ENCODE data around the gene NAT14.

NAT14 gene

DNA sequence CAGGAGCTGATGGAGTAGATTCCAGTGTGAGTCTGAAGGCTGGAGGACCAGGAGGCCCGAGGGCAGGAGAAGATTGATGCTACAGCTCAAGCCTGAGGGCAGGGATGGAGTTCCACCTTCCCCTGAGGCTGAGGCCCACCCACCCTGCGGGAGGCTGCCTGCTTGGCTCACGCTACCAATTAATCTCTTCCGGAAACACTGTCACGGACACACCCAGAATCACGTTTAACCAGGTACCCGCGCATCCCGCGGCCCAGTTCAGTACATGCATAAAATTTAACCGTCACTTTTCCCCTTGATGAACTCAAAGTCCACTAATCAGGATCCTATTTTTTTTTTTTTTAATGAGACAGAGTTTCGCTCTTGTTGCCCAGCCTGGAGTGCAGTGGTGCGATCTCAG lies 13.7 kb upstream of the NAT14 start:
- no peak for DNase-seq
- H3K4me3 Mint-ChIP-seq, result no peak overlapping the region
- no peak overlapping the region for H3K27ac Mint-ChIP-seq
- no peaks in the 10 kb centered on the region for H3K36me3 Mint-ChIP-seq
- H3K4me1 Mint-ChIP-seq, result peaks cover 10% of the 10 kb centered on the region
- CTCF ChIA-PET, result interaction anchor here (1.2 kb wide), 1 partner anchor 33 kb away, joined by 8 read pairs; no protein-coding TSS in a partner anchor
- peaks cover 17% of the 10 kb centered on the region for H3K27me3 Mint-ChIP-seq
- H3K9me3 Mint-ChIP-seq, result no peaks in the 10 kb centered on the region

DNA sequence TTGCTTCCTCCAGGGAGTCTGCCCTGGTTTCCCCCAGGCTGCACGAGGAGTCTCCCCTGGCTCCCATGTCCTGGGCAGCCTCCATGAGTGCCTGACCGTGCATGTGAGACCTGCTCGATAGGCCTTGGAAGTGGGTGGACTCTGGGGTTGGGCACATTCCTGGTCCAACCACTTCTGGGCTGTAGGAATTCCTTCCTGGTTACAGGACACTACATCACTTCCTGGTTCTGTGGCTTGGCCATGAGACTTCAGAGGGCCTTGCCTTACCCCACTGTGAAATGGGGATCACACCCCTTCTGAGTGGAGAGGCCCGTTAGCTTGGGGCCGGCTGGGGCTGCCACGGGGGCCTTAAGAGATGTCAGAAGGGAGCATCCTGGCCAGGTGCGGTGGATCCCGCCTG lies 12.5 kb upstream of the NAT14 start:
- Mint-ChIP-seq H3K4me1 (peaks cover 12% of the 10 kb centered on the region), H3K9me3 (no peaks in the 10 kb centered on the region), H3K4me3 (no peak overlapping the region), H3K36me3 (no peaks in the 10 kb centered on the region), H3K27ac (no peak overlapping the region), H3K27me3 (peaks cover 17% of the 10 kb centered on the region)
- CTCF ChIA-PET, result interaction anchor here (0.8 to 1.2 kb wide), 2 partner anchors 11 to 32 kb away, joined by 3 to 4 read pairs; no protein-coding TSS in a partner anchor
- no peak for DNase-seq

GRCh38 chr19:55473225-55474012 lies 11.6 kb upstream of the NAT14 start:
- CTCF ChIA-PET, result interaction anchor here (0.8 to 4.5 kb wide), 5 partner anchors 10 to 157 kb away, joined by 3 to 20 read pairs (median 3); no protein-coding TSS in a partner anchor
- H3K36me3 Mint-ChIP-seq, result no peaks in the 10 kb centered on the region
- no peak for DNase-seq
- H3K27me3 Mint-ChIP-seq, result peaks cover 12% of the 10 kb centered on the region
- H3K4me1 Mint-ChIP-seq, result peaks cover 17% of the 10 kb centered on the region
- no peak overlapping the region for H3K4me3 Mint-ChIP-seq
- H3K27ac Mint-ChIP-seq, result no peak overlapping the region
- no peaks in the 10 kb centered on the region for H3K9me3 Mint-ChIP-seq

DNA sequence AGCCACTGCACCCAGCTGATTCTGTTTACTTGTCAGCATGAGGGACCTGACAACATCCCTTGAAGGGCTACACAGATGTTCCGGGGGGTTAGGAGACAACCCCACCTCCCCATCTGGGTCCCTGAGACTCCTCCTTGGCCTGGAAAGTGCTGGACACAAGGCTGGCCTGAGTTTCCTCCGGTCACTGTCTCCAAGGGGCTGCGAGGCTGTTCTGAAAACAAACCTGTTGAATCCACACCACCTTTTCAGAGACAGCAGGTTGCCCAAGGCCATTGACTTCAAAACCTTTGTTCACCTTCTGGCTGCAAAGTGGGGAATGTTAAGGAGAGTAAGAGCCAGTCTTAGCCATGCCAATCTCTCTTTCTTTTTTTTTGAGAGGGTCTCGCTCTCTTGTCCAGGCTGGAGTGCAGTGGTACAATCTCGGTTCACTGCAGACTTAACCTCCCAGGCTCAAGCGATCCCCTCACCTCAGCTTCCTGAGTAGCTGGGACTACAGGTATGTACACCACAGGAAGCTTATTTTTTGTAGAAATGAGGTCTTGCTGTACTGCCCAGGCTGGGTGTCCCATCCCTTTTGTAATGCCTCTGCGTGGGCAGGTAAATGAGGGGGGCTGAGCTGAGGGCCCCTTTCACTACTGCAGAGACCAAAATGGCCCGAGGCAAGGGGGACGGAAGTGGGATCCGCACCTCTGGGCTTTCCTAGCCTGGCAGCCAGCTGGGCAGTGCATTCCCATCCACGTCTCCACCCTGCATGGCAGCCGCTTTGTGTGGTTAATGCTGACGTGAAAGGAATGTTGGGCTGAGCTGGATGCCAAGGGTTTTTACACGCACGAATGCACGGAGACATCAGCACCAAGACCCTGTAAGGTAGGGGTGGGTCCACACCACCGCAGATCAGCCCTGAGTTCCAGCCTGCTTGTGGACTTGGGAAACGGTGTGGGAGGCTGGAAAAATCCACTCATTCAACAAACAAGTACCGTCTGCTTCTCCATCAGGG lies 10.4 kb upstream of the NAT14 start:
- Mint-ChIP-seq H3K27me3 (peaks cover 7% of the 10 kb centered on the region), H3K27ac (peak overlapping the region; percentile 33)
- CTCF ChIA-PET, result interaction anchor here (1.1 to 4.5 kb wide), 3 partner anchors 29 to 156 kb away, joined by 3 to 20 read pairs (median 3); no protein-coding TSS in a partner anchor

DNA sequence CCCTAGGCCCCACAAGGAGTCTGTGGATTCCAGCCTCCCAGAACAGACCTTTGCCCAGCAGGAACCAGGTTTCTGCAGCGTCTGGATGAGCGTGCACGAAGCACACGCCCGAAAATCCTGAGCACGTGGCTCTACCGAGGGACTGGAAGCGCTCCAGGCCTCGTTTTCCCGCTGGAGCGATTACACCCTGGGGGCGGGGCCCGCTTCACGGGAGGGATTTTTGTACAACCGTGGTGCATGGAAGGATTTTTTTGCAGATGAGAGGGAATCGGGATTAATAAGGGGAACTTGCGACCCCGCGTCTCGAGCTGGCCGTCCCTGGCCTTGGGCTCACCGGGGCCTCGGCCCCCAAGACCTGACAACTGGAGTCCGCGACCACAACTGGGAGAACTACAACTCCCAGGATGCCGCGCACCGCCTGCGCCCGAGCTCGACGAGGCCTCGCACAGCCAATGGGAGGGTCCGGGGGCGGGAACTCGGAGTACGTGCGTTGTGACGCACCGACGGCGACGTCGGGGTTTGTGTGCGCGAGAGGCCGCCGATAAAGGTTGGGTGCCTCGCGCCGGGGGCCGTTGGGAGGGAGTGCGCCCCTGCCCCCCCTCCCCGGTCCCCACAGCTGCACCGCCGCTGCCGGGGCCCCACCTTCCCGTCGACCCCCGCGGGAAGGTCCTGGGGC lies 8.8 kb upstream of the NAT14 start, which contains the start of gene ZNF628:
Gene ZNF628 (plus strand): TSS at position 518 of the 676 bp plus-strand sequence. CDS start 3,294 bp downstream, outside the sequence.
- Mint-ChIP-seq H3K36me3 (peaks cover 4% of the 10 kb centered on the region), H3K4me1 (peaks cover 34% of the 10 kb centered on the region), H3K27me3 (peaks cover 4% of the 10 kb centered on the region), H3K27ac (peak within 1 kb of the TSS; percentile 92), H3K4me3 (peak within 1 kb of the TSS; percentile 84), H3K9me3 (no peaks in the 10 kb centered on the region)
- peak; percentile 99 for DNase-seq
- CTCF ChIA-PET, result interaction anchor here (1.0 to 4.5 kb wide), 5 partner anchors 9 to 195 kb away, joined by 3 to 20 read pairs (median 4); partner anchors contain the start of gene NAT14

More for the DNA sequence above, 10.4 kb upstream of the NAT14 start:
- H3K36me3 Mint-ChIP-seq, result no peaks in the 10 kb centered on the region
- DNase-seq, result no peak
- peaks cover 29% of the 10 kb centered on the region for H3K4me1 Mint-ChIP-seq
- H3K9me3 Mint-ChIP-seq, result no peaks in the 10 kb centered on the region
- peak overlapping the region; percentile 18 for H3K4me3 Mint-ChIP-seq

DNA sequence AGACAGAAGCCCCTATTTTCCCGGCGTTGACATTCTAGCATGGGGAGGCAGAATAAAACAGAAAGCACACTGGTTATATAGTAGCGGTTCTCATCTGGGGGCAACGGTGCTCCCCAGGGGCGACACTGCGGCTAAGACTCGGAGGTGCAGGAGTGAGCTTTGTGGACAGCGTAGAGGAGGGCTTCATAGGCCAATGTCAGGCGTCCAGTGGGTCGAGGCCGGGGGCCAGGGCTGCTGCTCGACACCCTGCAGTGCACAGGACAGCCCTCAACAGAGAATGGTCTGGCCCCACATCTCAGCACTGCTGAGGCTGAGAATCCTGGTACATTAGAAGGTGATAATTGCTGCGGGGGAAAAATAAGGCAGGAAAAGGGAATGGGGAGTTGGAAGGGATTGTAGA lies 7.1 kb upstream of the NAT14 start:
- H3K4me1 Mint-ChIP-seq, result peaks cover 34% of the 10 kb centered on the region
- H3K9me3 Mint-ChIP-seq, result no peaks in the 10 kb centered on the region
- peak overlapping the region; percentile 84 for H3K4me3 Mint-ChIP-seq
- peaks cover 4% of the 10 kb centered on the region for H3K36me3 Mint-ChIP-seq
- H3K27ac Mint-ChIP-seq, result no peak overlapping the region
- CTCF ChIA-PET, result interaction anchor here (4.5 kb wide), 1 partner anchor 26 kb away, joined by 20 read pairs; no protein-coding TSS in a partner anchor
- peaks cover 4% of the 10 kb centered on the region for H3K27me3 Mint-ChIP-seq
- DNase-seq, result no peak

- CTCF ChIA-PET, result interaction anchor here (1.1 kb wide), 1 partner anchor 19 kb away, joined by 3 read pairs; no protein-coding TSS in a partner anchor
These were observed 6.6 kb upstream of the NAT14 start for GRCh38 chr19:55478364-55478763.

GRCh38 chr19:55479045-55479444 lies 5.9 kb upstream of the NAT14 start:
- no peak overlapping the region for H3K4me3 Mint-ChIP-seq
- CTCF ChIA-PET, result interaction anchor here (0.8 to 1.1 kb wide), 2 partner anchors 11 to 20 kb away, joined by 3 read pairs; no protein-coding TSS in a partner anchor
- H3K36me3 Mint-ChIP-seq, result peaks cover 4% of the 10 kb centered on the region
- peak overlapping the region; percentile 19 for H3K27ac Mint-ChIP-seq
- no peak for DNase-seq
- no peaks in the 10 kb centered on the region for H3K9me3 Mint-ChIP-seq
- H3K27me3 Mint-ChIP-seq, result no peaks in the 10 kb centered on the region
- H3K4me1 Mint-ChIP-seq, result peaks cover 34% of the 10 kb centered on the region

More at GRCh38 chr19:55478364-55478763, 6.6 kb upstream of the NAT14 start:
- DNase-seq, result no peak
- peak overlapping the region; percentile 84 for H3K4me3 Mint-ChIP-seq
- H3K27ac Mint-ChIP-seq, result no peak overlapping the region
- no peaks in the 10 kb centered on the region for H3K9me3 Mint-ChIP-seq
- H3K27me3 Mint-ChIP-seq, result no peaks in the 10 kb centered on the region
- peaks cover 34% of the 10 kb centered on the region for H3K4me1 Mint-ChIP-seq
- peaks cover 4% of the 10 kb centered on the region for H3K36me3 Mint-ChIP-seq

GRCh38 chr19:55479451-55480230 lies 5.3 kb upstream of the NAT14 start:
- CTCF ChIA-PET, result interaction anchor here (0.8 to 1.1 kb wide), 2 partner anchors 12 to 20 kb away, joined by 3 read pairs; no protein-coding TSS in a partner anchor
- Mint-ChIP-seq H3K4me1 (peaks cover 38% of the 10 kb centered on the region), H3K27ac (peak overlapping the region; percentile 49), H3K36me3 (peaks cover 4% of the 10 kb centered on the region), H3K4me3 (no peak overlapping the region), H3K9me3 (no peaks in the 10 kb centered on the region), H3K27me3 (no peaks in the 10 kb centered on the region)
- DNase-seq, result no peak

GRCh38 chr19:55481148-55481793 lies 3.7 kb upstream of the NAT14 start:
- Mint-ChIP-seq H3K36me3 (peaks cover 4% of the 10 kb centered on the region), H3K27ac (no peak overlapping the region), H3K27me3 (peaks cover 4% of the 10 kb centered on the region), H3K4me1 (peaks cover 36% of the 10 kb centered on the region), H3K9me3 (no peaks in the 10 kb centered on the region), H3K4me3 (no peak overlapping the region)
- DNase-seq, result no peak
- CTCF ChIA-PET, result no interaction called here

DNA sequence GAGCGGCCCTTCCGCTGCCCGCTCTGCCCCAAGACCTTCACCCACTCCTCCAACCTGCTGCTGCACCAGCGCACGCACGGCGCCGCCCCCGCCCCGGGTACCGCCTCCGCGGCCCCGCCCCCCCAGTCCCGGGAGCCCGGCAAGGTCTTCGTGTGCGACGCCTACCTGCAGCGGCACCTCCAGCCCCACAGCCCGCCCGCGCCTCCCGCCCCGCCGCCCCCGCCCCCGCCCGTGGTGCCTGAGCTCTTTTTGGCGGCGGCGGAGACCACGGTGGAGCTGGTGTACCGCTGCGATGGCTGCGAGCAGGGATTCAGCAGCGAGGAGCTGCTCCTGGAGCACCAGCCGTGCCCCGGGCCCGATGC lies 3.2 kb upstream of the NAT14 start:
- H3K27me3 Mint-ChIP-seq, result peaks cover 4% of the 10 kb centered on the region
- CTCF ChIA-PET, result no interaction called here
- no peak overlapping the region for H3K4me3 Mint-ChIP-seq
- no peak for DNase-seq
- no peak overlapping the region for H3K27ac Mint-ChIP-seq
- H3K9me3 Mint-ChIP-seq, result no peaks in the 10 kb centered on the region
- H3K4me1 Mint-ChIP-seq, result peaks cover 36% of the 10 kb centered on the region
- peaks cover 4% of the 10 kb centered on the region for H3K36me3 Mint-ChIP-seq

DNA sequence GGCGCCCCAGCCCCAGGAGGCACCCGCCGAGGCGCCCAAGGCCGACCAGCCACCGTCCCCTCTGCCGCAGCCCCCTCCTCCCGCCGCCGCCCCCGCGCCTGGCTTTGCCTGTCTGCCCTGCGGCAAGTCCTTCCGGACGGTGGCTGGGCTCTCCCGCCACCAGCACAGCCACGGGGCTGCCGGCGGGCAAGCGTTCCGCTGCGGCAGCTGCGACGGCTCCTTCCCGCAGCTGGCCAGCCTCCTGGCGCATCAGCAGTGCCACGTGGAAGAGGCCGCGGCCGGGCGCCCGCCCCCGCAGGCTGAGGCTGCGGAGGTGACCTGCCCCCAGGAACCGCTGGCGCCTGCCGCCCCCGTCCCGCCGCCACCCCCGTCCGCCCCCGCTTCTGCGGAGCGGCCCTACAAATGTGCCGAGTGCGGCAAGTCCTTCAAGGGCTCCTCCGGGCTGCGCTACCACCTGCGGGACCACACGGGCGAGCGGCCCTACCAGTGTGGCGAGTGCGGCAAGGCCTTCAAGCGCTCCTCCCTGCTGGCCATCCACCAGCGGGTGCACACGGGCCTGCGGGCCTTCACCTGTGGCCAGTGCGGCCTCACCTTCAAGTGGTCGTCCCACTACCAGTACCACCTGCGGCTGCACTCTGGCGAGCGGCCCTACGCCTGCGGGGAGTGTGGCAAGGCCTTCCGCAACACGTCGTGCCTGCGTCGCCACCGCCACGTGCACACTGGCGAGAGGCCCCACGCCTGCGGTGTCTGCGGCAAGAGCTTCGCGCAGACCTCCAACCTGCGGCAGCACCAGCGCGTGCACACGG lies 2.6 kb upstream of the NAT14 start:
- CTCF ChIA-PET, result interaction anchor here (1.2 kb wide), 1 partner anchor 10 kb away, joined by 3 read pairs; no protein-coding TSS in a partner anchor
- no peaks in the 10 kb centered on the region for H3K9me3 Mint-ChIP-seq
- peaks cover 4% of the 10 kb centered on the region for H3K36me3 Mint-ChIP-seq
- H3K27me3 Mint-ChIP-seq, result peaks cover 8% of the 10 kb centered on the region
- H3K4me1 Mint-ChIP-seq, result peaks cover 33% of the 10 kb centered on the region
- no peak overlapping the region for H3K27ac Mint-ChIP-seq
- no peak overlapping the region for H3K4me3 Mint-ChIP-seq
- no peak for DNase-seq

All from activated naive CD4-positive, alpha-beta T cell treated with anti-CD3 and anti-CD28 coated beads, Interleukin-2, amount 10 ng/mL, durations not matched to agents 7 days and 5 days (primary cell).